OCI-LY7 (cell line): ENCODE results near the gene S100A1. TPM values are rescaled to one million over a fixed set of nuclear protein-coding genes. Genes with fewer than 3 reads are reported as not detected.

Experiments used
- BruUV-seq: library from RNA; stranded (reverse); fragments of 400-500 nt; replicated peaks from 2 replicates; lab custom pipeline; 2021; lab: Mats Ljungman, UMichigan
- CTCF ChIA-PET: fragments of 300-600 bp; sonication (Branson Sonifier 250); formaldehyde crosslinking; loops from one replicate; lab custom pipeline; 2022; ENCODE audit warnings: antibody characterized with exemption; ENCODE audit not compliant: unreplicated experiment; lab: Charles Lee
- POLR2A ChIA-PET: fragments of 300-600 bp; sonication (Branson Sonifier 250); formaldehyde crosslinking; loops from one replicate; lab custom pipeline; 2022; ENCODE audit warnings: antibody characterized with exemption; lab: Charles Lee
- DNase-seq: peaks from one replicate; pipeline ENCODE4 v3.0.0-alpha.2; 2015; ENCODE audit warnings: low spot score
- H2AFZ ChIP-seq: fragments of 200-600 bp; sonication (generic), shearing (Covaris generic); 2 replicates; pipeline ENCODE4 v1.6.1; 2014; ENCODE audit warnings: mild to moderate bottlenecking, antibody characterized with exemption, low read length, moderate library complexity
- H3K27ac ChIP-seq: fragments of 200-600 bp; sonication (generic); 2 replicates; pipeline ENCODE4 v1.5.1; 2014; ENCODE audit warnings: mixed run types, low read depth, mild to moderate bottlenecking, moderate library complexity, low read length, inconsistent platforms; ENCODE audit not compliant: poor library complexity, severe bottlenecking
- H3K36me3 ChIP-seq: fragments of 200-600 bp; sonication (generic); 2 replicates; pipeline ENCODE4 v1.6.1; 2014; ENCODE audit warnings: mild to moderate bottlenecking, antibody characterized with exemption, low read length, moderate library complexity, mixed read lengths; ENCODE audit not compliant: insufficient read depth
- H3K4me1 ChIP-seq: fragments of 200-600 bp; sonication (generic); 2 replicates; pipeline ENCODE4 v1.5.1; 2014; ENCODE audit warnings: mild to moderate bottlenecking, low read length; ENCODE audit not compliant: insufficient read depth, poor library complexity, severe bottlenecking
- H3K4me2 ChIP-seq: fragments of 200-600 bp; sonication (generic); 2 replicates; pipeline ENCODE4 v1.6.1; 2014; ENCODE audit warnings: mild to moderate bottlenecking, low read length
- H3K4me3 ChIP-seq: fragments of 200-600 bp; sonication (generic); 2 replicates; pipeline ENCODE4 v1.5.1; 2014; ENCODE audit warnings: mild to moderate bottlenecking, low read depth, low read length; ENCODE audit not compliant: poor library complexity, severe bottlenecking
- H3K79me2 ChIP-seq: fragments of 200-600 bp; sonication (generic); 2 replicates; pipeline ENCODE4 v1.6.1; 2016; ENCODE audit warnings: low read depth, mild to moderate bottlenecking, low read length, moderate library complexity, mixed read lengths; ENCODE audit not compliant: insufficient read depth
- H3K9me2 ChIP-seq: fragments of 200-600 bp; sonication (generic); 2 replicates; pipeline ENCODE4 v1.6.1; 2016; ENCODE audit warnings: mild to moderate bottlenecking, low read length, mixed read lengths; ENCODE audit not compliant: insufficient read depth
- H3K9me3 ChIP-seq: fragments of 200-600 bp; sonication (generic); 2 replicates; pipeline ENCODE4 v1.6.1; 2014; ENCODE audit warnings: mild to moderate bottlenecking, mixed run types, low read length, mixed read lengths
- H4K20me1 ChIP-seq: fragments of 200-600 bp; sonication (generic); 2 replicates; pipeline ENCODE4 v1.6.1; 2014; ENCODE audit warnings: mild to moderate bottlenecking, antibody characterized with exemption, low read length, moderate library complexity, mixed read lengths; ENCODE audit not compliant: insufficient read depth
- CTCF ChIP-seq: fragments of 200-600 bp; sonication (generic); conservative IDR thresholded peaks from 2 replicates; pipeline ENCODE4 v1.5.1; 2014; ENCODE audit warnings: mild to moderate bottlenecking, antibody characterized with exemption, low read length, moderate library complexity, mixed read lengths
- EZH2phosphoT487 ChIP-seq: fragments of 200-600 bp; sonication (generic); IDR thresholded peaks from 2 replicates; pipeline ENCODE4 v1.6.1; 2018; ENCODE audit warnings: low read depth, borderline replicate concordance, mild to moderate bottlenecking, mixed run types, antibody characterized with exemption, low read length, moderate library complexity, mixed read lengths
- intact Hi-C: fragments of 100-400 bp; cut with micrococcal nuclease; formaldehyde crosslinking; loops from one replicate; pipeline ENCODE4 v1.10.0; 2022; ENCODE audit not compliant: unreplicated experiment
- total RNA-seq, 2 experiments: library from RNA; depleted of rRNA in 1 of 2; stranded (reverse); fragments of >200 nt in 1 of 2; shearing (Covaris generic) in 1 of 2; gene quantifications; 2 replicates each; pipeline ENCODE4 v1.2.3, GENCODE V29; 2014 to 2022

Gene S100A1
- total RNA-seq, 2 experiments from 2014 or later: not detected

GRCh38 chr1:153669606-153670005 is 41.4 kb downstream of the S100A1 start:
- no peak for TF ChIP-seq CTCF
- TF ChIP-seq EZH2phosphoT487: no peak
- CTCF ChIA-PET: no interaction called here

GRCh38 chr1:153670257-153670858 is 42.1 kb downstream of the S100A1 start:
- DNase-seq: no peak
- Histone ChIP-seq H3K4me3 (peak overlapping the region; percentile 97), H3K9me2 (no peaks in the 10 kb centered on the region), H2AFZ (no peak overlapping the region), H3K4me2 (peak overlapping the region; percentile 77), H3K36me3 (peaks cover 53% of the 10 kb centered on the region), H4K20me1 (peaks cover 4% of the 10 kb centered on the region; the same call in 1 of the 2 replicates), H3K79me2 (peaks cover 41% of the 10 kb centered on the region), H3K4me1 (peaks cover 28% of the 10 kb centered on the region), H3K27ac (peak overlapping the region; percentile 73), H3K9me3 (no peaks in the 10 kb centered on the region)
- ChIA-PET POLR2A (no interaction called here), CTCF (no interaction called here)
- intact Hi-C loops: loop anchor here (2.0 to 10.0 kb wide), 3 partner anchors 36 to 156 kb away; partner anchors contain the start of gene CHTOP
- BruUV-seq: TSS peak; percentile 83
- TF ChIP-seq EZH2phosphoT487: no peak
- no peak for TF ChIP-seq CTCF

More at GRCh38 chr1:153669606-153670005, 41.4 kb downstream of the S100A1 start:
- H3K79me2 ChIP-seq: peaks cover 42% of the 10 kb centered on the region
- peaks cover 61% of the 10 kb centered on the region for H3K36me3 ChIP-seq
- peaks cover 28% of the 10 kb centered on the region for H3K4me1 ChIP-seq
- intact Hi-C loops: loop anchor here (2.0 to 10.0 kb wide), 3 partner anchors 35 to 155 kb away; partner anchors contain the start of gene CHTOP
- BruUV-seq: no TSS peak
- H3K9me2 ChIP-seq: no peaks in the 10 kb centered on the region
- peak overlapping the region; percentile 97 for H3K4me3 ChIP-seq
- POLR2A ChIA-PET: interaction anchor here (0.8 to 1.0 kb wide), 2 partner anchors 10 to 26 kb away, joined by 4 read pairs; no protein-coding TSS in a partner anchor
- peaks cover 4% of the 10 kb centered on the region; the same call in 1 of the 2 replicates for H4K20me1 ChIP-seq
- no peak for DNase-seq
- no peaks in the 10 kb centered on the region for H3K9me3 ChIP-seq
- H3K4me2 ChIP-seq: peak overlapping the region; percentile 77
- H3K27ac ChIP-seq: no peak overlapping the region
- H2AFZ ChIP-seq: no peak overlapping the region
